ENCODE data around the gene SPRYD3.
A peak's percentile ranks its signal among the peaks of the same experiment; 100 is the strongest.
"Not testable (repeated sequence)": the region's sequence is repeated elsewhere in the genome, so short reads cannot be mapped to it uniquely, and the experiment has no call there.

SPRYD3 gene

DNA sequence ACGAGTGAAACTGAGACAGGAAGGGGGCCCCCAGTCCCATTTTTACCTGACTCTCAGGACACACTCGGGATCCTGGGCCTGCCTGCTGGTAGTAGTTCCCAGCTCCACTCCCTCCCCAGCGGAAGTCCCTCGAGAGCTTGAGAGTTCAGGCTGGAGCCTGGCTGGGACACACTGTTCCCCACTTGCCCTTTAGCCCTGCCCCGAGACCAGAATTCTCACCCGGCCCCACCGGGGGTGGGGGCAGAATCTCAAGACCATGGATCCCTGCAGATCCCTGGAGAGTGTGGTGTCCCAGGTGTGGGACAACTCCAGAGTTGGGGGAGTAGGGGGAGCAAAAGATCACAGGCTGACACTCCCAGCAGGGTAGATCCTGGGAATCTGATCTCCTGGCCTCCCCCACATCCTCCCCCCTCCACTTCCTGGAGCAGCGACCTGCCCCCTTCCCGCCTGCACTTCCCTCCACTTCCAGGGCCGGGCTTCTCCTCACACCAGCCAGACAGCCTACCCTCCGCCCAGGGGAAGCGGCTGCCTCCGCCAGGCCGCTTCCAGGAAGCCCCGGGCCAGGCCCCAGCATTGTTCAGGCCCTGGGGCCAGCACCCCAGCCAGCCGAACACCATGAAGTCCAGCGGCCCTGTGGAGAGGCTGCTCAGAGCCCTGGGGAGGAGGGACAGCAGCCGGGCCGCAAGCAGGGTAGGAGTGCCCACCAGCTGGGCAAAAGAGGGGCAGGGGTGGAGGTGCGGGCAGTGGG lies 29.4 kb downstream of the SPRYD3 start, which contains the start of gene TNS2:
Gene TNS2, plus strand, starts transcription at position 495 of the 748 bp plus-strand sequence. Its CDS starts 121 bp downstream, at position 616.
- DNase-seq, result no peak

DNA sequence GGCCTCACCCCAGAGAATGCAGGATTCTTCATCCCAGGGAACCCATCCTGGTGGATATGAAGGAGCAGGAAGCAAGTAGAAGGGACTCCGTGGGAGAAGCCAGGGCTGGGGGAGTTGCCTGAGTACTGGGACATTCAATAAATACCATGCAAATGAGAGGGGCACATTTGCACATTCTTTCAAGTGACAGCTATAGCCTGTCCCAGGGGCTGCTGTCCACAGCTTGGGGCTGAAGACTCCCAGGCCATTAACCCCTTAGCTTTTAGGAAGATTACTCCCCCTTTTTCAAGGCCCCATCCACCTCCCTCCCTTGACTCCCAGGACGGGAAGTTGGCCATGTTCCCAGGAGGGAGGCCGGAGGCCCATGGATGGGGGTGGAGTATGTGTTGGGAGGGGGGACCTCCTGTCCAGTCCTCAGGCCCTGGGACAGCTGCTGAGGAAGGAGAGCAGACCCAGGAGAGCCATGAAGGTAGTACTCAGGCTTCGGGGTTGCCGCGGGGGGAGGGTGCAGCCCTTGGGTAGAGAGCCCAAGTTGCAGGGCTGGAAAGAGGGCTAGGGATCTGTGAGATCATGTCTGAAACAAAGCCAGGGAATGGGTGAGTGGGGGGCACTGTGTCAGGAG lies 30.3 kb downstream of the SPRYD3 start:
- DNase-seq, result no peak

DNA sequence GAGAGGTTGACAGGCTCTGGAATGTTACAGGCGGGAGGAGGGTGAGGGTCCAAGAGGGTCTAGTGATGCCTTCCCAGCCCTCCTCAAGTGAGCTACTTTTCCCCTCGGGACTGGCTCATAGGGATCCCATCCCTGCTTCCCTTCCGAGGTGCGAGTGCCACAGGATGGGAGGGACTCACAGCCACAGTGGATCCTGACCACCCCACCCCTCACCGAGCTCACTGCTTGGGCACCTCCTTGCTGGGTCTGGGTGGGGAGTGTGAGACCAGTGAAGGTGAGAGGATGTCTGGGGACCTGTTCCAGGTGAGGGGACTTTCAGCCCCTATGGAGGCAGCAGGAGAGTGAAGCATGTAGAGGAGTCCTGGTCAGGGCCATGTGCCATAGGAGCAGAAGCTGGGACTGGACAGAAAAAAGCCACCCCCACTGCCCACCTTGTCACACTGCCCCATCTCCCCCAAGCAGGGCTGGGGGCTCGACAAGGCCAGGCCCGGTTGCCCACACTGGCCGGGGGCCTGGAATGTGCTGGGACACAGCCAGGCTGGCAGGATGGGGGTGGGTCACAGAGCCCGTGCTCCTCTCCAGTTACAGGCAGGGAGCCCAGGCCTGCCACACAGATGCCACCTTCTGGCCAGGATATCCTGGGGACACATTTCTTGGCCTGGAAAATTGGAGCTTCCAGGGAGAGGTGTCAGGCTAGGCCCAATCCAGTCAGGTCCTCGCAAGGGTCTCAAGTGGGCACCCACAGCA lies 31.0 kb downstream of the SPRYD3 start:
- no peak for DNase-seq

DNA sequence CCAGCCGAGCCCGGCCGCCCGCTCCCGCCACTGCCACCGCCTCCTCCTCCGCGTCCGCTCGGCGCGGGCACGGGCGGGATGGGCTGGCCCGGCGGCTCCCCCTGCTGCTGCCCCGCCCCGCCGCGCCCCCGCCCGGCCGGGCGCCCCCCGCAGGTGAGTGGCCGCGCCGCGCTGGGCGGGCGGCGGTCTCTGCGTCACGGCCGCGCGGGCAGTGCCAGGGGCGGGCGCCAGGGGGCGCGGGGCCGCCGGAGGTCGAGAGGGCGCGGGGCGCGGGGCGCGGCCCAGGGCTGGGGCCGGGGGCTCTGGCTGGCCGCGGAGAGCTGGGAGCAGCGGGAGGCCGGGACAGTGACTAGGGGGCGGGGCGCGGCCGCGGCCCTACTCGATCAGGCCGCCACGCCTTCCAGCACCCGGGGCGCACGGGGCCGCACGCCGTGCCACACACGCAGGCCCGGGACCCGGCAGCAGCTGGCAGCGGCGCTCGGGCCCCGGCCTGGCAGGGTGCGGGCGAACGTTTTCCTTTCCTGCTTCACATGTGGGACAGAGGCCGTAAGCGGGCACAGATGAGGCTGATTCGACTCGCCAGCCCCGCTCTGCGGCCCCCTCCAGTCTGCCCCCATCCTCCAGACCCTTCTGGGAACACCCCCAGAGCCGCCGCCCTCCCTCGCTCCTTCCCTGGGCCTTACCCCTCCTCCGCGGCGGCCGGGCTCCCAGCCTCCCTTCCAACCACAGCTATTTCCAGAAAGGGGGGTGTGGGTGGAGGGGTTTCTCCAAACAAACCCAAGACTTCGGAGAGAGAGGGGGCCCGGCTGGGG lies 31.8 kb downstream of the SPRYD3 start:
- peak; percentile 52 for DNase-seq

GRCh38 chr12:53046655-53047220 lies 32.5 kb downstream of the SPRYD3 start:
- DNase-seq, result peak; percentile 41

- DNase-seq, result no peak
Measured at GRCh38 chr12:53045696-53046045, 33.5 kb downstream of the SPRYD3 start.

GRCh38 chr12:53044896-53045695 lies 34.1 kb downstream of the SPRYD3 start:
- DNase-seq, result no peak

GRCh38 chr12:53044052-53044581 lies 35.1 kb downstream of the SPRYD3 start:
- no peak for DNase-seq

DNA sequence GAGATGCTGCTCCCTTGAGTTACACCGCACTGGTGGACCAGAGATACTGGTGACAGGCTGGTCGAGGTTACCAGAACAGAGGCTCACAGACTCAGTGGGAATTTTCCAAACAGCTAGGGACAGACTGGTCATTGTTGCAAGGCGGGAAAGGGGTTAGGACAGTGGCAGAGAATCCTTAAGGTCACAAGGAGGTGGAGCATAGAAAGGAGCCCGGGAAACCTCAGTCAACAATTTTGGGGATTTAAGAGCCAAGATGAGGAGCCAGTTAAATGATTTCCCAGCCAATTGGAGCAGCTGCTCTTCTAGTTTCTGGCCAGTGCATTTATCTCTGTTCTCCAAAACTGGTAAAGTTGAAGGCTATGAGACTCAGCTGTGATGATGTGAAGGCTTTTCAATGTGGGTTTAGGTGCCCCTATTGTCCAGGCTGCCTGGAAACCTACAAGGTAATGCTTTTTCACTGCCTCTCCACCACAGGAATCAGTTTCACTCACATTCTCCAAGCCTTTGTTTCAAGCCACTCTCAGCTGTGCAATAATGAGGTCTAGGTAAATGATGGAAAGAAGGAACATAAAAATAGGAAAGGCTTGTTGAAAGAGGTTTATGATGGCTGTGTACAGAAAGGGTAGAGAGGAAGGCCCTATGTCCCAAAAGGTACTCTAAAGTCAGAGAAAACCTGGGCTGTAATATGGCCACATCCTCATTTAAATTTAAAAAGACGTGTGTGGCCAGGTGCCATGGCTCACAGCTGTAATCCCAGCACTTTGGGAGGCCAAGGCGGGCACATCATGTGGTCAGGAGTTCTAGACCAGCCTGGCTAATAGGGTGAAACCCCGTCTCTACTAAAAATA lies 36.4 kb downstream of the SPRYD3 start:
- DNase-seq, result no peak

DNA sequence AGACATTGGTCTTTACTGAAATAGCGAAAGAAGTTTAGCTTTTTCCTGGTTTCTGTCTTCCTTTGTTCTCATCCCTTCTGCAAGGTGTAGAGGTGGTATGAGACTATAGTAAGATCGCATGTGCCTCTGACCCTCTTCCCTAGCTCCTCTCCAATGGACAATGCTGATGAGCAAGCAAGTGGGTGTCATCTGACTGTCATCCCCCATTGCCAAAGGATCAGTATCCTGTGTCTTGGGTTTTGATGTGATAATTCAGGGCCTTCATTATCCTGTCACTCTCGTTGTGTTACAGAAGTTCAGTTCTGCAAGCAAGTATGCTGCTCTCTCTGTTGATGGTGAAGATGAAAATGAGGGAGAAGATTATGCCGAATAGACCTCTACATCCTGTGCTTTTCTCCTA lies 39.3 kb downstream of the SPRYD3 start:
- DNase-seq, result no peak

DNA sequence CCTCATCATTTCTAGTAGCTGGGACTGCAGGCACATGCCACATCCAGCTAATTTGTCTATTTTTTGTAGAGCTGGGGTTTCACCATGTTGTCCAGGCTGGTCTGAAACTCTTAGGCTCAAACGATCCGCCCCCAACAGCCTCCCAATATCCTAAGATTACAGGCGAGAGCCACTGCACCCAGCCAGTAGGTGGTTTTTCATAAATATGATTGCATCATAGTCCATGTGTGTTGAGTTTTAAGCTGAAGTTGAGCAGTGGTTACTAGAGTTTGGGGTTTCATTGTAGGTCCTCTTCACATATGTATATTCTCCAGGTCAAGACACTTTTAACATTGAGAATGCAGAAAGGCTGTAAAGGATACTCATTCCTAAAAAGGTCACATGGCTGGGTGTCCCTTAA lies 42.4 kb downstream of the SPRYD3 start:
- no peak for DNase-seq

DNA sequence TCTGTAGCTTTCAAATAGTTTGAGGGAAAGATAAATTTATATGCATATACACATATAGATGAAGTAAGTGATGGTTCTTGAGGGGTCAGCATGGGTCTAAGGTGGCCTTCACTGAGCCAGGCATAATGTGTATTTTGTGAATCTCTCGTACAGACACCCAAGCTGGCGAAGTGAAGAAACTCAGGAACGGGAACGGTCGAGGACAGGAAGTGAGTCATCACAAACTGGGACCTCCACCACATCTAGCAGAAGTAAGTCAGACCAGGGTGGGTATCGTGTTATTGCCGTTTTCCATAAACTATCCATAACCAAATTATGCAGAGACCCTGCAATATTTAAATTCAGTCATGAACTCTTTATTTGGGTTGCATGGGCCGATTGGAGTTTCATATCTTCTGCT lies 44.7 kb downstream of the SPRYD3 start:
- no peak for DNase-seq

GRCh38 chr12:53033832-53034231 lies 45.4 kb downstream of the SPRYD3 start:
- DNase-seq, result not testable (repeated sequence)

- no peak for DNase-seq
Measured at GRCh38 chr12:53031616-53032015, 47.6 kb downstream of the SPRYD3 start.

DNA sequence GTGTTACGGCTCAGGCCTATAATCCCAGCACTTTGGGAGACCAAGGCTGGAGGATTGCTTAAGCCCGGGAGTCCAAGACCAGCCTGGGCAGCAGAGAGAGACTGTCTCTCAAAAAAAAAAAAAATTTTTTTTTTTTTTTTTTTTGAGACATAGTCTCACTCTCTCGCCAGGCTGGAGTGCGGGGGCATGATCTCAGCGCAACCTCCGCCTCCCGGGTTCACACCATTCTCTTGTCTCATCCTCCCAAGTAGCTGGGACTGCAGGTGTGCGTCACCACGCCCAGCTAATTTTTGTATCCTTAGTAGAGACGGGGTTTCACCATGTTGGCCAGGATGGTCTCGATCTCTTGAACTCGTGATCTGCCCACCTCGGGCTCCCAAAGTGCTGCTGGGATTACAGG lies 52.2 kb downstream of the SPRYD3 start:
- not testable (repeated sequence) for DNase-seq

- DNase-seq, result no peak
Measured at GRCh38 chr12:53025250-53025649, 53.9 kb downstream of the SPRYD3 start.

DNA sequence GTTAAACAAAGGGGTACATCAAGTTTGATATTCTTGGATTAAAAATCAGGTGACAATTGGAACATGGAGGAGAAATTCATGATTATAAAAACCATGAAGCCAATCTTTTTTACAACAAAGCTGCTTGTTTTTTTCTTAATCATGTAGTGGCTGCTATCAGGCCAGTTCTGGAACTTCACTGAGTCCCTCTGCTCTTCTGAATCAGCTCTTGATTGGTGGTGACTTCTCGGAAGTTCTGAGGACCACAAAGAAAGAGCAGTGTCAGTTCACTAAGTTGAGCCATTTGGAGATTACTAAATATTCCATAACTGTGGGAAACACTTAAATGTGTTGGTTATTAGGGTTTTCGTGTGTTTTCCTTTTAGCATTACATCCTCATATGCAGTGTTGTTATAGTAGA lies 64.5 kb downstream of the SPRYD3 start:
- no peak for DNase-seq

All from CD4-positive, alpha-beta T cell treated with Interleukin-4 for 4 hours (primary cell).